Neural cell (in vitro differentiated cells): ENCODE data around the gene DPEP1. TPM values are rescaled to one million over a fixed set of nuclear protein-coding genes. Genes with fewer than 3 reads are reported as not detected.

ENCODE experiments used
- H2AFZ ChIP-seq: fragments of 200-600, 300-800 bp; sonication (generic), shearing (Covaris generic); 2 replicates; pipeline ENCODE4 v1.6.0; 2014; ENCODE audit warnings: low read depth, mild to moderate bottlenecking, antibody characterized with exemption, low read length, moderate library complexity
- H3F3A ChIP-seq: fragments of 200-600 bp; shearing (Covaris generic); 2 replicates; pipeline ENCODE4 v1.6.1; 2016; ENCODE audit warnings: mild to moderate bottlenecking, moderate library complexity, mixed read lengths, antibody characterized with exemption, low read length; ENCODE audit not compliant: insufficient read depth, poor library complexity, severe bottlenecking
- H3K27ac ChIP-seq: fragments of 200-600, 300-800 bp; sonication (generic), shearing (Covaris generic); 2 replicates; pipeline ENCODE4 v1.5.1; 2014; ENCODE audit warnings: mild to moderate bottlenecking, low read length, moderate library complexity
- H3K27me3 ChIP-seq: fragments of 300-800, 200-600 bp; sonication (generic), shearing (Covaris generic); 2 replicates; pipeline ENCODE4 v1.6.0; 2014; ENCODE audit warnings: mild to moderate bottlenecking, low read depth, low read length, moderate library complexity; ENCODE audit not compliant: insufficient read depth
- H3K36me3 ChIP-seq: fragments of 300-800, 200-600 bp; sonication (generic), shearing (Covaris generic); 2 replicates; pipeline ENCODE4 v1.5.1; 2014; ENCODE audit warnings: mild to moderate bottlenecking, antibody characterized with exemption, low read length, moderate library complexity; ENCODE audit not compliant: insufficient read depth
- H3K4me2 ChIP-seq: fragments of 300-800, 200-600 bp; sonication (generic), shearing (Covaris generic); 2 replicates; pipeline ENCODE4 v1.6.0; 2014; ENCODE audit warnings: mild to moderate bottlenecking, low read length
- H3K4me3 ChIP-seq: fragments of 300-800, 200-600 bp; sonication (generic), shearing (Covaris generic); 2 replicates; pipeline ENCODE4 v1.5.1; 2014; ENCODE audit warnings: mild to moderate bottlenecking, low read length, moderate library complexity
- H3K79me2 ChIP-seq: fragments of 200-600 bp; shearing (Covaris generic); replicated peaks from 2 replicates; pipeline ENCODE4 v1.6.0; 2014; ENCODE audit warnings: mild to moderate bottlenecking, low read length, moderate library complexity; ENCODE audit not compliant: insufficient read depth
- H3K9ac ChIP-seq: fragments of 300-800, 200-600 bp; sonication (generic), shearing (Covaris generic); 2 replicates; pipeline ENCODE4 v1.6.1; 2016; ENCODE audit warnings: mild to moderate bottlenecking, low read length, mixed read lengths
- H3K9me2 ChIP-seq: fragments of 200-600 bp; shearing (Covaris generic); 2 replicates; pipeline ENCODE4 v1.6.1; 2016; ENCODE audit warnings: mild to moderate bottlenecking, low read length, mixed read lengths; ENCODE audit not compliant: insufficient read depth
- H3K9me3 ChIP-seq: fragments of 200-600, 300-800 bp; sonication (generic), shearing (Covaris generic); 2 replicates; pipeline ENCODE4 v1.6.1; 2016; ENCODE audit warnings: mild to moderate bottlenecking, mixed run types, low read length, moderate library complexity, mixed read lengths
- H4K20me1 ChIP-seq: fragments of 200-600 bp; shearing (Covaris generic); 2 replicates; pipeline ENCODE4 v1.6.1; 2016; ENCODE audit warnings: mild to moderate bottlenecking, mixed run types; ENCODE audit not compliant: insufficient read depth
- CTCF ChIP-seq: fragments of 450-650 bp; IDR thresholded peaks from 2 replicates; pipeline ENCODE4 v1.5.1; 2014; ENCODE audit warnings: antibody characterized with exemption, mild to moderate bottlenecking, moderate library complexity; ENCODE audit not compliant: poor library complexity, severe bottlenecking
- EP300 ChIP-seq: fragments of 450-650 bp; conservative IDR thresholded peaks from 2 replicates; pipeline ENCODE4 v1.6.1; 2014; ENCODE audit warnings: antibody characterized with exemption, mild to moderate bottlenecking, moderate library complexity; ENCODE audit not compliant: poor library complexity, severe bottlenecking
- EZH2 ChIP-seq: fragments of 200-600, 300-800 bp; shearing (Covaris generic), sonication (generic); IDR thresholded peaks from 2 replicates; pipeline ENCODE4 v1.6.1; 2014; ENCODE audit warnings: antibody characterized with exemption, low read length, borderline replicate concordance, mild to moderate bottlenecking; ENCODE audit not compliant: insufficient read depth, poor library complexity, severe bottlenecking
- MXI1 ChIP-seq: fragments of 450-650 bp; conservative IDR thresholded peaks from 2 replicates; pipeline ENCODE4 v1.6.1; 2014; ENCODE audit warnings: antibody characterized with exemption, mild to moderate bottlenecking; ENCODE audit not compliant: poor library complexity, severe bottlenecking
- POLR2AphosphoS5 ChIP-seq: IDR thresholded peaks from 2 replicates; pipeline ENCODE4 v1.6.1; 2012
- RAD21 ChIP-seq: fragments of 450-650 bp; conservative IDR thresholded peaks from 2 replicates; pipeline ENCODE4 v1.6.1; 2014; ENCODE audit warnings: antibody characterized with exemption, mild to moderate bottlenecking, moderate library complexity
- REST ChIP-seq: IDR thresholded peaks from 2 replicates; pipeline ENCODE4 v1.6.1; 2012; ENCODE audit warnings: borderline replicate concordance
- SMC3 ChIP-seq: fragments of 450-650 bp; conservative IDR thresholded peaks from 2 replicates; pipeline ENCODE4 v1.6.1; 2014; ENCODE audit warnings: antibody characterized with exemption, mild to moderate bottlenecking, moderate library complexity; ENCODE audit not compliant: poor library complexity
- TAF1 ChIP-seq: IDR thresholded peaks from 2 replicates; pipeline ENCODE4 v1.6.1; 2012; ENCODE audit warnings: low read depth
- polyA plus RNA-seq: library from polyadenylated mRNA; depleted of rRNA; stranded (reverse); fragments of >200 nt; gene quantifications from 2 replicates; pipeline ENCODE4 v1.2.3, GENCODE V29; 2014

Gene DPEP1
- polyA plus RNA-seq, 1 donor from 2014 or later: 0.33 TPM

- H2AFZ ChIP-seq: no peak overlapping the region
- no peaks in the 10 kb centered on the region for H3K27me3 ChIP-seq
- H3K27ac ChIP-seq: no peak overlapping the region
- no peaks in the 10 kb centered on the region for H4K20me1 ChIP-seq
- no peak overlapping the region for H3K4me3 ChIP-seq
- no peaks in the 10 kb centered on the region for H3K9me2 ChIP-seq
- no peak overlapping the region for H3K4me2 ChIP-seq
- no peak overlapping the region for H3K9ac ChIP-seq
- no peaks in the 10 kb centered on the region for H3K36me3 ChIP-seq
- no peaks in the 10 kb centered on the region for H3K9me3 ChIP-seq
- no peaks in the 10 kb centered on the region for H3F3A ChIP-seq
- no peaks in the 10 kb centered on the region for H3K79me2 ChIP-seq
- no peak for TF ChIP-seq POLR2AphosphoS5
- TF ChIP-seq EP300: no peak
- TF ChIP-seq TAF1: no peak
- no peak for TF ChIP-seq EZH2
- TF ChIP-seq SMC3: no peak
- TF ChIP-seq CTCF: no peak
- no peak for TF ChIP-seq RAD21
Observed at GRCh38 chr16:89621698-89622409, 8.4 kb downstream of the DPEP1 start.

GRCh38 chr16:89623511-89624261 lies 10.2 kb downstream of the DPEP1 start:
- Histone ChIP-seq H3K4me2 (no peak overlapping the region), H3K27ac (no peak overlapping the region), H3K4me3 (no peak overlapping the region), H3K79me2 (no peaks in the 10 kb centered on the region), H3F3A (no peaks in the 10 kb centered on the region), H3K36me3 (no peaks in the 10 kb centered on the region), H2AFZ (no peak overlapping the region), H3K9ac (no peak overlapping the region), H4K20me1 (no peaks in the 10 kb centered on the region), H3K9me2 (no peaks in the 10 kb centered on the region), H3K27me3 (no peaks in the 10 kb centered on the region), H3K9me3 (no peaks in the 10 kb centered on the region)
- no peak for TF ChIP-seq TAF1
- TF ChIP-seq POLR2AphosphoS5: no peak
- no peak for TF ChIP-seq CTCF
- TF ChIP-seq REST: no peak
- no peak for TF ChIP-seq RAD21
- no peak for TF ChIP-seq EZH2
- no peak for TF ChIP-seq MXI1
- no peak for TF ChIP-seq EP300
- no peak for TF ChIP-seq SMC3
